SKM-1 (cell line): ENCODE data around the gene COX5A.
"Not testable (repeated sequence)": the region's sequence is repeated elsewhere in the genome, so short reads cannot be mapped to it uniquely, and the experiment has no call there.

Source experiments
- DNase-seq: peaks from one replicate; lab custom pipeline; 2025; ENCODE audit not compliant: unreplicated experiment; lab: John Stamatoyannopoulos, UW

Gene COX5A

DNA sequence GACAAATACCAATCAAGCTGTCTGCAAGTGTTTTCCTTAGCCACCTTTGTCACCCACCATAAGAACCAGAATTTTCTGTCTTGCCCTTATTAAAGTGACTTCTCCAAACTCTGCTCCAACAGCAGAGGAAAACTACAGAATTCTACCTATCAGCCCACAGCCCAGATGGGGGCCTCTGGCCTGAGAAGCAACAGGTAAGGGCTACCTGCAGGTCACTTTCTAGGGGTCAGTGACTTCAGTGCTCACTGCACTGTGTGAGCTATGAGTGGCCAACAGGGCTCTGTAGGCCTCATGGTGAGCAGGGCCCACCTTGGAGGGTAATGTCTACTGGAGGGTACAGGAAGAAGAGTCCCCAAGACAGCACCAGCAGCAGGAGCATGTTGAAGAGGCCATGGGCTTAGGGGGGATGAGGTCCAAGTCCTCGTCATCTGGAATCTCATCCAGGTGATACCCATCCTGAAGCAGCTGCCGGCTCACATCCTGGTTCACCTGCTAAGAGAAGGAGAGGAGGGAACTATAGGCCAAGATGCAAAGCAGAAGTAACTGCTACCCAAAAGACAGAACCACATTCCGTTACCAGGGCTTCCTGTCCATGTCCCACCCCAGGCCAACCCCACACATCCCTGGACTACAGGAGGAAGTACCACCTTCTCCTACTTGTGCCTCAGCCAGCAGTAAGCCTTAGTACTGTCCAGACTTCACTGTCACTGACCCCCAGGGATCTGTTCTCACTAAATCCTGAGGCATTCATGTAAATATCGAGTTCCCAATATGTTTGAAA is 35.4 kb downstream of the COX5A start:
- no peak for DNase-seq

DNA sequence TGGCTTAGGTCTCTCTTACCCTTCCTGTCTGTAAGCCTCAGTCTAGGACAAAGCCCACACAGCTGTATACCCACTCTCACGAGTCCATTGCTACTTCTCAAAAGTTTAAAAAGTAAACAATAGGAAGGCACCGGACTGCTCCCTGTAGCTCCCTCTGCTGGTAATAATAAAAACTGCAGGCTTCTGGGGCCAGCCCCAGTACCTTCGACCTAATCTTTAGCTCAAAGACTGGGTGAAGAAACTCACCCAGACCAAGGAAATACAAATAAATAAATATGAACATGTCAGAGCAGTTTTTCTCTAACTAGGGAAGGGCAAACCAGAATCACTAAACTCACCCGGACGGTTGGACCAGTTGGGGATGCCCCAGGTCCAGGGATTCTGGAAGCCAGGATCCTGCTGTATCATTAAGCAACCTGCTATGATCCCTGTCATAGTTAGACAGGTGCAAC is 36.2 kb downstream of the COX5A start:
- peak; percentile 59 for DNase-seq

DNA sequence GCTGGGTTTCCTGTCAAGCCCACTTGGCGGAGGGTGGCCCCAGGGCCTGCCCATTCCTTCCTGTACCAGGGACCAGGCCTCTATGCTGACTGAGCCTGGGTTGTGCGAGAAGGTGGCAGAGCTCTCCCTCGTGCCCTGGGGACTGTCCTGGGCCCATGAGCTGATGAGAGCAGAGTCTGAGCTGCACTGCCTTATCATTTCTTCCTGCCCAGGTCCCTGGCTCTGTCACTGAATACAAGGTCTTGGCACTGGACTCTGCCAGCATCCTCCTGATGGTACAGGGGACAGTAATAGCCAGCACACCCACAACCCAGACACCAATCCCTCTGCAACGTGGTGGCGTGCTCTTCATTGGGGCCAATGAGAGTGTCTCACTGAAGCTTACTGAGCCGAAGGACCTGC is 40.6 kb downstream of the COX5A start:
- no peak for DNase-seq

DNA sequence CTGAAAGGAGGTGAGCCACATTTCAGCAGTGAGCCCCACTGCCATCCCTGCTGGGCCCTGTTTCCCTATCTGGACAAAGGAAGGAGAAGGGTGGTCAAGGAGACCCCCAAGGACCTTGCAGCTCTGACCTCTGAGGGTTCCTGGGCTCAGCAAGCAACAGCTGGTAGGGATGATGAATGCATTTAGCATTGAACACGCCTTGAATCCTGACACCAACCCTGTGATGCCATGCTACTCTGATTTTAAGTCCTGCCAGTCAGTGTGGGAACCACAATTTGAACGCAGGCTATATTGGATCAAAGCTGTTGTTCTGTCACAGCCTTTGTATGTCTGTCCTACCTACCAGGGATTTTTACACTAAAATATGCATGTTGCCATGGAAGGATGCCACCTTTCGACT is 41.6 kb downstream of the COX5A start:
- no peak for DNase-seq

DNA sequence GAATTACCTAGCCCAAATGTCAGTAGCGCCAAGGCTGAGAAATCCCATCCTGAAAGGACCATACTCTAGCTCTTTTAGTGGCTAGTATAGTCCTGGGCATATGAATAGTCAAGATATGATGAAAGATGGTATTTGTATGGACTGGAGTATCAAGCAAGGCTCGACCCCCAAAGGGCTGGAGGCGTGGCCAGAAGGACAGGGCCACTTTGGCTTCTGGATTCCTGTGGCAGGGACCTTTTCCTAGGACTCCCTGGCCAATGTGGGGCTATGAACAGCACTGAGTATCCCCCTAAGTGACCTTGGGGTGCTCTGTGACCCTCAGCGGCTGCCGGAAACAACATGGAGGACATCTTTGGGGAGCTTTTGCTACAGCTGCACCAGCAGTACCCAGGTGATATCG is 42.0 kb downstream of the COX5A start:
- no peak for DNase-seq

DNA sequence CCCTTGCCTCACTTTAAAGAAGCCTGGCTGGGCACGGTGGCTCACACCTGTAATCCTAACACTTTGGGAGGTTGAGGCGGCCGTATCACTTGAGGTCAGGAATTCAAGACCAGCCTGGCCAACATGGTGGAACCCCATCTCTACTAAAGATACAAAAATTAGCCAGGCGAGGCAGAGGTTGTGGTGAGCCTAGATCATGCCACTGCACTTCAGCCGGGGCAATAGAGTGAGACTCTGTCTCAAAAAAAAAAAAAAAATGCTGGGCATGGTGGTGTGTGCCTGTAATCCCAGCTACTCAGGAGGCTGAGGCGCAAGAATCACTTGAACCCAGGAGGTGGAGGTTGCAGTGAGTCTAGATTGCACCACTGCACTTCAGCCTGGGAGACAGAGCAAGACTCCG is 43.5 kb downstream of the COX5A start:
- not testable (repeated sequence) for DNase-seq

DNA sequence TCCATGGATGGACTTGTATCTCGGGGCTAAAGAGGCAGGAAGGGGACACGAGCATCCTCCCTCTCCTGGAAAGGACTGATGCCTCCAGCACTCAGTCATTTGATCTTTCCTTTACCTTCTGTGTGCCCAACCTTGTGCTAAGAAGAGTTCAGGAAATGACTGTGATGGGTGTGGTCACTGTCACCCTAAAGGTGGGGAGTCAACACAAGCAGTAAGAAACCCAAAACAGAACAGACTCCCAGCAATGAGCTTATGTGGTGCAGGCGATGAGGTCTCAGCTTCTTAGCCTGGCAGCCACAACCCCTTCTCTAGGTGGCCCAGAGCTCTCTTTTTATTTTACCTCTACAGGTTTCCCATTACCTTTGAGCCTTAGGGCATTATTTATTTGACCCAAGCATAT is 44.2 kb downstream of the COX5A start:
- no peak for DNase-seq

DNA sequence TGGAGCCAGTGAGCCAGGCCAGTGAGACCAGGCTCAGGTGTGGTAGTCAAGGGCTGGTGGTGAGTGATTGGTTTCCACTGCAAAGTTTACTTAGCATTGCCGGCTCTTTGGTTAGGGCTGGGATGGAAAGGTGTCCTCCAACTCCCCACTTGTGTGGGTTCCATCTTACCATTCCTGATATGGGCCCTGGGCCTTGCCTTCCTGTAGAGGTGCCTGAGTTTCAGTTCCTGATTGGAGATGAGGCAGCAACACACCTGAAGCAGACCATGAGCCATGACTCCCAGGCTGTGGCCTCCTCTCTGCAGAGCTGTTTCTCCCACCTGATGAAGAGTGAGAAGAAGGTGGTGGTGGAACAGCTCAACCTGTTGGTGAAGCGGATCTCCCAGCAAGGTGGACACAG is 44.9 kb downstream of the COX5A start:
- DNase-seq, result no peak

DNA sequence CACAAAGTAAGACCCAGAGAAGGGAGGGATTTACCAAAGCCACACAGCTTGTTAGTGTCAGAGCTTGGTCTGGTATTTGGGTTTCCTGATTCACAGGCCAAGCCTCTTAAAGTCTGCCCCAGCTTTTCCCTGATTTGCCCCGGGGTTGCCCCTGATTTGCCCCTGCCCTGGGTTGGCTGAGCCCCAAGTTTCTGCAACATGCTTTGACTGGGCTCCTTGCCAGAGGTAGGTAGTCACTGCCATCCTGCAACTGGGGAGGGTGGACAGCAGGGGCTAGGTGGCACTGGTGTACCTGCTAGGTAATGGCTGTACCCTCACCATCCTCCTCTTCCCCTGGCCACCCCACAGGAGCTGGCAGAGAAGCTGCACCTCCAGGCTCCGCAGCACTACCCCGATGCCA is 45.6 kb downstream of the COX5A start:
- no peak for DNase-seq

DNA sequence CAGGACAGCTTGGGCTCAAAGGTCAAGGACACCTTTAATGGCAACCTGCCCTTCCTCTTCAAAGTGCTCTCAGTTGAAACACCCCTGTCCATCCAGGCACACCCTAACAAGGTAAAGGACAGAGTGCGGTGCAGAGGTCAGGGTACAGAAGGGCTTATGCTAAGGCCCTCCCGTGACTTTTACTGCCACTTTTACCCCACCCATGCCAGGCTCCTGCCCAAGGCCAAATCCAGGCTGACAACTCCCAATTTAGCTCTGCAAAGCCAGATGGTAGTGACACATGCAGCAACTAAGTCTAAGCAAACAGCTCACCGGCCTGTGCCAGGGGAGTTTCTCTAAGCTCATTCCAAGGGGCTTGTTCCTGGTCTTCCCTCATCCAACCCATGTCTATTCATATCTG is 46.4 kb downstream of the COX5A start:
- DNase-seq, result no peak

DNA sequence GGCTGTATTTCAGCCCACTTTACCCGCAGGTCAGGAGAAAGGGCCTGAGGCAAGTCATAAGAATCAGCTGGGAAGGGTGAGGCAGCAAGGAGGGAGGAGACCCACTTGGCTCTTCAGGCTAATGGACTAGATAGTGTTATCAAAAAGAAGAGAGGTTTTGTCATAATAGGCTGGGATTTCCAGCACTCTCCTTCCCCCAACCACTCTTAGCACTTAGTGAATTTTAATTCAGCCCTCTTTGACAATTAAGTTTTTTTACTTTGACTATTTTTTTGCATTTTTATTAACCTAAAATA is 47.3 kb downstream of the COX5A start:
- DNase-seq, result no peak

DNA sequence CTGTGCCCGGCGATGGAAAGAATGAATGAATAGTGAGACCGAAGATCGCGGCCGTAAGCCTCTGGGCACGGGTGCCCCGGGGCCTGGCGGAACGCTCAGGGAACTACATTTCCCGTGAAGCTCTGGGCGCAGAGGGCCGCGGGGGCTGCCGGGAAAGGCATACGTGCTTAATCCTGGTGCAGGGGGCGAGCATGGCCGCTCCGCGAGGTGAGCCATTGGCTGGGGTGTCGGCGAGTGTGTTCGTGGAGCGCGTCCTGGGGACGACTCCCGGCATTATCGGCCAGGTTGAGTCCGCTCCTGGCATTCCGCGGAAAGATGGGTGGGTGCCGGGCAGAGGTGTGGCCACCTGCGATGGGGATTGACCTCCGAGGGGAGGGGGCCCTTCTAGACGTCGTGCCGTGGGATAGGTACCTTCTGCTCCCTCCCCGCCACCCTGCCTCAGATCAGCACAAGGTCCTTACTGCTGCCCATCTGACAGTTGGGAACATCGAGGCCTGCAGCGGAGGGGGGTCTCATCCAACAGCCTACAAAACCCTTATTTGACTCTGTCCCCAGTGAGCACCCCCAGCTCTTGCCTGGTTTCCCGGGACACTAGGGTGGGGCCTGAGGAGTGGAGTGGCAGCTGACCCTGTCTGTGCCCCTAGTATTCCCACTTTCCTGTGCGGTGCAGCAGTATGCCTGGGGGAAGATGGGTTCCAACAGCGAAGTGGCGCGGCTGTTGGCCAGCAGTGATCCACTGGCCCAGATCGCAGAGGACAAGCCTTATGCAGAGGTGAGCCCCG is 47.8 kb downstream of the COX5A start, which contains the start of gene MPI:
MPI (plus strand) TSS at position 160 of the 782 bp plus-strand sequence; CDS start at position 192, 32 bp downstream.
- DNase-seq, result peak; percentile 50

DNA sequence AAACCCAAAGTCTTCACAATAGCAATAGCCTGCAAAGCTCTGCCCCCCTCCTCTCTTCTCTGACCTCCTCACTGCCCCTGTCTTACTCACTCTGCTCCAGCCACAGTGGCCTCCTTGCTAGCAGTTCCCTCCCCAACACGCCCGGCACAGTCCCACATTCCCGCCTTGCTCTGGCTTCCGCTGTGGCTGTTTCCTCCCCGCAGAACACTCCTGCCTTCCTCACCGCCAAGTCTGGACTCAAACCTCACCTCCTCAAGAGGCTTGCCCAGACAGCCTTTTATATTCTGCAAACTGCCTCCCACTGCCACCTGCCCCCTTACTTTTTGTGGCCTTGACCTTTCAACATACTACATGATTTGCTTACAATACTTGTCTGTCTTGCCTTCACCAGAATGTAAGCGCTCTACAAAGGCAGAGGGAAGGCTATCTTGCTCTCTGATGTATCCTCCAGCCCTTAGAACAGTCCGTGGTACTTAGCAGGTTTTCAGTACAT is 48.4 kb downstream of the COX5A start:
- no peak for DNase-seq

DNA sequence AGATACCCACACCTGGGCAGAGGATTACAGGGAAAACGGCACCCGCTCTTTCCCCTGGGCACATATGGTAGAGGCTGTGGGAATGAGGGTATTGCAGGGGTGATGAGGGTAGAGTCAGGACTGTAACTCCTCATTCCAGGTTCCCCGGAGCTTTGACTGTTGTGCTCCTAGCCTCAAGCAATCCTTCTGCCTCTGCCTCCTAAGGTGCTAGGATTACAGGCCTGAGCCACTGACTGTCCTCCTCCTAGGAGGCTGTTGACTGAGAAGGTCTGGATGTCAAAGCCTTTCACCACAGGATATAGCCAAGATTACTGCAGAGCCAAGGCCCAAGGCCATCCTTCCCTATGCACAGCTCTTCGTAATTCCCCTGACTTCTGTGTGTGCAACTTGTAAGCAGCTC is 49.2 kb downstream of the COX5A start:
- no peak for DNase-seq

DNA sequence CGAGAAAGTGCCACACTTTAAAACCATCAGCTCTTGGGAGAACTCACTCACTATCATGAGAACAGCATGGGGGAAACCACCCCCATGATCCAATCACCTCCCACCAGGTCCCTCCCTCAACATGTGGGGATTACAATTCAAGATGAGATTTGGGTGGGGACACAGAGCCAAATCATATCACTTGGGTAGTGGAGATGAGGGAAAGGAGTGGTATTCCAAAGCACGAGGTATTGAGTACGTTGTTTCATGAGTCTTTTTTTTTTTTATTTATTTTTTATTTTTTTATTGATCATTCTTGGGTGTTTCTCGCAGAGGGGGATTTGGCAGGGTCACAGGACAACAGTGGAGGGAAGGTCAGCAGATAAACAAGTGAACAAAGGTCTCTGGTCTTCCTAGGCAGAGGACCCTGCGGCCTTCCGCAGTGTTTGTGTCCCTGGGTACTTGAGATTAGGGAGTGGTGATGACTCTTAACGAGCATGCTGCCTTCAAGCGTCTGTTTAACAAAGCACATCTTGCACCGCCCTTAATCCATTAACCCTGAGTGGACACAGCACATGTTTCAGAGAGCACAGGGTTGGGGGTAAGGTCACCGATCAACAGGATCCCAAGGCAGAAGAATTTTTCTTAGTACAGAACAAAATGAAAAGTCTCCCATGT is 50.2 kb downstream of the COX5A start:
- DNase-seq, result not testable (repeated sequence)

DNA sequence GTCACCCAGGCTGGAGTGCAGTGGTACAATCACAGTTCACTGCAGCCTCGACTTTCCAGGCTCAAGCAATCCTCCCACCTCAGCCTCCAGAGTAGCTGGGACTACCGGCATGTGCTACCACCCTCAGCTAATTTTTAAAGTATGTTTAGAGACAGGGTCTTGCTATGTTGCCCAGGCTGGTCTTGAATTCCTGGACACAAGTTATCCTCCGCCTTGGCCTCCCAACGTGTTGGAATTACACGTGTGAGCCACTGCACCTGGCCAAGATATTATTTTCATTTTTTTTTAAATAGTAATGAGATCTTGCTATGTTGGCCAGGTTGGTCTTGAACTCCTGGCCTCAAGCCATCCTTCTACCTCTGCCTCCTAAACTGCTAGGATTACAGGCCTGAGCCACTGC is 52.4 kb downstream of the COX5A start:
- no peak for DNase-seq

DNA sequence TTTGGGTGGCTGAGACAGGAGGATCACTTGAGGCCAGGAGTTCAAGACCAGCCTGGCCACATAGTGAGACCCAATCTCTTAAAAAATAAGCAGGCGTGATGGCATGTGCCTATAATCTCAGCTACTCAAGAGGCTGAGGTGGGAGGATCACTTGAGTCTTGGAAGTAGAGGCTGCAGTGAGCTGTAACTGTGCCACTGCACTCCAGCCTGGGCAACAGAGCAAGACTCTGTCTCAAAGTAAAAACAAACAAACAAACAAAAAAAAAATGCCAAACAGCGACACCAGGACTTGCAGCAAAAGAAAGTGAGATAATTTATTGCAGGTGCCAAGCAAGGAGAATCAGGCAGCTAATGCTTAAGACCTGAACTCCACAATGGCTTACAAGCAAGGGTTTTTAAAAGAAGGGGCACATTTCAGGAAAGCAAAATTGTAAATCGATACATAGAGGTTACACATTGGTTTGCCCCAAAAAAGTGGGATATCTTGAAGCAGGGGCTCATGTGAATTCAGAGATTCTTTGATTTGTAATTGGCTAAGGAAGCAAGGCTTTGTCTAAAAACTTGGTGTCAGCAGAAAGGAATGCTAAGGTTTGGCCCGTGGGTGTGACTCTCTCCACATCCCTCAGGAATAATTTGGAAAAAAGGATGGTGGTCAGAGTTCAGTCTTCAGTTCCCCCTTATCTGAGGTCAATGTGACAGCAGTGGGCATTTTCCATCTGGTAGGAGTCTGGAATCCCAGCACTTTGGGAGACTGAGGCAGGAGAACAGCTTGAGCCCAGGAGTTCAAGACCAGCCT is 53.2 kb downstream of the COX5A start:
- DNase-seq, result no peak

DNA sequence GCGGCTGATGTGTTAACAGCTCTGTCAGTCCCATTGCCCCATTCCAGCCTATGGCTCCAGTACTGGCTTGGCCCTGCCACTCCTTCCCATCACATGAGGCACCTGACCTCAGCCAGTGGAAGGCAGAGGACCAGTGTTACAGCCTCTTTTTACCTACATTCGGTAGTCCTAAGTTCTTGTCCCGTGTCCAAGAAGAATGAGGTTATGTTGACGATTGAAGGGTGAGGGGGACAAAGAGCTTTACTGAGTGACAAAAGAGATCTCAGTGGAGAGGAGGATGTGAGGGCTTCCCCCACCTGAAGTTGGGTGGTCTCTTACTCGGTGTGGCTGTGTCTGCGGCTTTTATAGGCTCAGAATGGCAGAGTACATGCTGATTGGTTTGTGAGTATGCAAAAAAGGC is 55.3 kb downstream of the COX5A start:
- no peak for DNase-seq

DNA sequence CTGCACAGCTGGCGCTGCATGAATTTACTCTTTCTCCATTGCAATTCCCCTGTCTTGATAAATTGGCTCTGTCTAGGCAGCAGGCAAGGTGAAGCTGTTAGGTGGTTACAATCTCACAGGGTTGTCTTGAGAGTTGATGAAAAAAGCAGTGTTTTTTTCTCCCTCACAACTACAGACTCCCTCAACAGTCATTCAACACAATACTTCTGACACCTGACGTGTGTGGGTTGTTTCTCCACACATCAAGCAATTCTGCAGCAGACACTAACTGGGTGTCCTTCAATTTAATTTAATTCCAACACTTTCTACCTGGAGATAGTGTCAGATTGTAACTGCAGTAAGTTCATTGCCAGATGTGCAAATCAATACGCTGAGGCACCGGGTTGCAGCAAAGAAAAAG is 59.6 kb downstream of the COX5A start:
- no peak for DNase-seq

DNA sequence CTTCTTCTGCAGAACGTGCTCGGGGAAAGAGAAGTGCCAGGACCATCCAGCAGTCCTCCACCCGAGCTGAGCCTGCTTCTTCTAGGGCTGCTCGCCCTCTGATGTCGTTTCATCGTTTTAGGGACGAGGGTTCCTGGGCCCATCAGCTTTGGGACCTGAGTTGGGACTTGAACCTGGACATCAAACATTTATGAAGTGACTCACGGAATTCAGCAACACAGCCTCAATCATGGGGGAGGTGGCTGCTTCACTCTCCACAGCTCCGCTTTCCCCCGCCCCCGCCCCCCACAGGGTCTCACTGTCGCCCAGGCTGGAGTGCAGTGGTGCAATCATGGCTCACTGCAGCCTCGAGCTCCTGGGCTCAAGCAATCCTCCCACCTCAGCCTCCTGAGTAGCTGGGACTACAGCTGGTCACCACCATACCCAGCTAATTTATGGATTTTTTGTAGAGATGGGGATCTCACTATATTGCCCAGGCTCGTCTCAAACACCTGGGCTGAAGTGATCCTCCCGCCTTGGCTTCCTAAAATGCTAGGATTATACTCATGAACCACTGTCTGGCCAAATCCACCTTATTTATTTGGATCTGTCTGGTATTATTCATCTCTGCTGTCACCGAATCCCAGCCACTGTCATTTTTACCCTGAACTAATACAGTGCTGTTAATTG is 64.0 kb downstream of the COX5A start:
- DNase-seq, result peak; percentile 32
